ENCODE data around the gene C13orf46. TPM values are rescaled to one million over a fixed set of nuclear protein-coding genes. Genes with fewer than 3 reads are reported as not detected.

The C13orf46 gene
- total RNA-seq, 1 donor: under 0.01 TPM

GRCh38 chr13:113903912-113904311 lies 70.0 kb downstream of the C13orf46 start:
- no peak for DNase-seq (ENCODE audit: low read depth)
- H3K4me3 ChIP-seq (ENCODE audit: low read depth, low read length): no peak overlapping the region
- no peak for TF ChIP-seq CTCF (IDR thresholded peaks at IDR 0.05; ENCODE audit: insufficient read depth, low read depth, low read length)

Other genes with a start within 250 kb of the C13orf46 start
- 0.43 and 1.6 TPM in 2 replicates for gene TMEM255B, start 214.8 kb downstream of the C13orf46 start, total RNA-seq
- 172 and 216 TPM in 2 replicates for gene GAS6, start 110.0 kb downstream of the C13orf46 start, total RNA-seq
- gene RASA3, start 158.5 kb upstream of the C13orf46 start, total RNA-seq: 34.1 and 41.6 TPM in 2 replicates
- not detected in 2 replicates for gene CFAP97D2, start 205.2 kb upstream of the C13orf46 start, total RNA-seq